DMS114 treated with DMSO at 0.1 percent for 48 hours (cell line): Measurements from ENCODE around the gene HSPB1.
"Not testable (repeated sequence)": the region's sequence is repeated elsewhere in the genome, so short reads cannot be mapped to it uniquely, and the experiment has no call there.

ENCODE experiments used
- DNase-seq: peaks from one replicate; lab custom pipeline; 2025; ENCODE audit not compliant: unreplicated experiment; lab: John Stamatoyannopoulos, UW

Gene HSPB1

GRCh38 chr7:76303202-76304147 lies 1.0 kb downstream of the HSPB1 start:
- DNase-seq: peak; percentile 80

GRCh38 chr7:76304888-76305375 lies 2.5 kb downstream of the HSPB1 start:
- no peak for DNase-seq

GRCh38 chr7:76308874-76309273 lies 6.4 kb downstream of the HSPB1 start:
- DNase-seq: not testable (repeated sequence)

DNA sequence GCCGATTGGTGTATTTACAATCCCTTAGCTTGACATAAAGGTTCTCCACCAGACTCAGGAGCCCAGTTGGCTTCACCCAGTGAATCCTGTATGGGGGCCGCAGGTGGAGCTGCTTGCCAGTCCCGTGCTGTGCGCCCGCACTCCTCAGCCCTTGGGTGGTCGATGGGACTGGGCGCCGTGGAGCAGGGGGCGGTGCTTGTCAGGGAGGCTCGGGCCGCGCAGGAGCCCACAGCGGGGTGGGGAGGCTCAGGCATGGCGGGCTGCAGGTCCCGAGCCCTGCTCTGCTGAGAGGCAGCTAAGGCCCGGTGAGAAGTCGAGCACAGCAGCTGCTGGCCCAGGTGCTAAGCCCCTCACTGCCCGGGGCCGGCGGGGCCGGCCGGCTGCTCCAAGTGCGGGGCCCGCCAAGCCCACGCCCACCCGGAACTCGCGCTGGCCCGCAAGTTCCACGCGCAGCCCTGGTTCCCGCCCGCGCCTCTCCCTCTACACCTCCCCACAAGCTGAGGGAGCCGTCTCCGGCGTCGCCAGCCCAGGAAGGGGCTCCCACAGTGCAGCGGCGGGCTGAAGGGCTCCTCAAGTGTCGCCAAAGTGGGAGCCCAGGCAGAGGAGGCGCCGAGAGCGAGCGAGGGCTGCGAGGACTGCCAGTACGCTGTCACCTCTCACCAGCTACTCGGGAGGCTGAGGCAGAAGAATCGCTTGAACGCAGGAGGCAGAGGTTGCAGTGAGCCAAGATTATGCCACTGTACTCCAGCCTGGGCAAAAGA lies 7.0 kb downstream of the HSPB1 start:
- DNase-seq: not testable (repeated sequence)

- DNase-seq: no peak
Measured at GRCh38 chr7:76310102-76310957, 7.9 kb downstream of the HSPB1 start.

DNA sequence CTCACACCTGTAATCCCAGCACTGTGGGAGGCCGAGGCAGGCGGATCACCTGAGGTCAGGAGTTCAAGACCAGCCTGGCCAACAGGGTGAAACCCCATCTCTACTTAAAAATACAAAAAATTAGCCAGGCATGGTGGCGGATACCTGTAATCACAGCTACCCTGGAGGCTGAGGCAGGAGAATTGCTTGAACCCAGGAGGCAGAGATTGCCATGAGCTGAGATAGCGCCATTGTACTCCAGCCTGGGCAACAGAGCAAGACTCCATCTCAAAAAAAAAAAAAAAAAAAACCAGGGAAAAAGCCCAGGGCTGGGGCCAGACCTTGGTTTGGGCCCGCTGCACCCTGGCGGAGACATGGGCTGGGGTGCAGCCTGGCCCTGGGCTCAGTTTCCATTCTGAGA lies 9.4 kb downstream of the HSPB1 start:
- DNase-seq: not testable (repeated sequence)

DNA sequence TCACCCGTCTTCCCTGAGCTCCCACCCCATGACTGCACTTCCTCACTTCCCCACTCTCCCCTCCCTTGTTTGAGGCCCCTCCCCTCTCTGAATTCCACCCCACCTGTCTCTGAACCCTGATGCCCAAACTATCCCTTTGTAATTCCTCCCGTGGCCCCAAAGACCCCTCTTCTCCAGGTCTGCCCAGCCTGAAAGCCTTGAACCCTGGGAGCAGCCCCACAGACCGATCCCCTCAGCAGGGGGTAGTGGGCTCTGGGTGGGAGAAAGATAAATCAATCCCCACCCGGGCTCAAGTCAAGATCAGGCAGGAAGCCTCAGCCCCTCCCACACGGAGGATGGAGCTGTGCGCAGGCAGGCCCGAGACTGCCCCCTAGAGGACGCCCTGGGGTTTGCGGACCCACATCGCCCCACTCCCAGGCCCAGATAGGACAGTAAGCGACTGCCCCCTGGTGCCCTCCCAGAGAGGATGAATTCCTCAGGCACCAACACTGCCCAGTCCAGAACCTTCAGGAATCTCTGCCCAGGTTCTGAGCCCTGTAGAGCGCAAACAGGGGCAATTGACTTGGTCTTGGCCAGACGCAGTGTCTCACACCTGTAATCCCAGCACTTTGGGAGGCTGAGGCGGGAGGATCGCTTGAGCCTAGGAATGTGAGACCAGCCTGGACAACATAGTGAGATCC lies 11.7 kb downstream of the HSPB1 start:
- peak; percentile 85 for DNase-seq

- not testable (repeated sequence) for DNase-seq
Measured at GRCh38 chr7:76314740-76315139, 12.3 kb downstream of the HSPB1 start.

DNA sequence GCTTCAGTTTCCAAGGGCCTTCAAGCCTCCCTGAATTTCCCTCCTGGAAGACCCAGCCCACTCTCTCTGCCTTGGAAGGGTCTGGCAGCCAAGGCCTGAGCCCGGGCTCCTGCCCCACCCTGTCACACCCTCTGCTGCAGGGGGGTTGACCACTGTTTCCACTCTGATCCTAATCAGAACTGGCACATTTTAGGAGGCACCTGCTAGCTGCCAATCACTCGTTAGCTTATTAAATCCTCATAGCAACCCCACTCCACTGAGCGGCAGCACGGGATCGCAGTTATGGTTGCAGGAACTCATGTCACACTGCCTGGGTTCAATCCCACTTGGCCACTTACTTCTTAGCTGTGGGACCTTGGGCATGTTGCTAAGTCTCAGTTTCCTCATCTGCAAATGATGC lies 12.9 kb downstream of the HSPB1 start:
- DNase-seq: no peak

GRCh38 chr7:76316984-76317781 lies 14.7 kb downstream of the HSPB1 start:
- DNase-seq: no peak

- peak; percentile 92 for DNase-seq
Measured at GRCh38 chr7:76317782-76318487, 15.5 kb downstream of the HSPB1 start.

- peak; percentile 28 for DNase-seq
Measured at GRCh38 chr7:76318488-76319353, 16.2 kb downstream of the HSPB1 start.

DNA sequence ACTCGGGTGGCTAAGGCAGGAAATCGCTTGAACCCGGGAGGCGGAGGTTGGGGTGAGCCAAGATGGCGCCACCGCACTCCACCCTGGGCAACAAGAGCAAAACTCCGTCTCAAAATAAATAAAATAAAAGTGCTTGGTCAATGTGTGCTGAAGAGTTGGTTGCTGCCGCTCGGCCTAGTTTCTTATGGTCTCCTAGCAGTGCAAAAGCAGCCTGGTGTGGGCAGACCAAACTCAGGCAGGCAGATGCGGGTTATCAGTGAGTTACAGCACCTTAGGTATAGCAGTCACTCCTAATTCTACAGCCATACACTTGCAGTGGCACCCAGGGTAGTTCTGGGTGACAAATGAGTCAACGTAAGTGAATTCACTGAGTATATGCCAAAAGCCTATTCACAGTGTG lies 22.6 kb downstream of the HSPB1 start:
- DNase-seq: no peak

- DNase-seq: no peak
Measured at GRCh38 chr7:76325811-76326210, 23.3 kb downstream of the HSPB1 start.

- no peak for DNase-seq
Measured at GRCh38 chr7:76326646-76327233, 24.3 kb downstream of the HSPB1 start.

- no peak for DNase-seq
Measured at GRCh38 chr7:76327610-76328009, 25.1 kb downstream of the HSPB1 start.

DNA sequence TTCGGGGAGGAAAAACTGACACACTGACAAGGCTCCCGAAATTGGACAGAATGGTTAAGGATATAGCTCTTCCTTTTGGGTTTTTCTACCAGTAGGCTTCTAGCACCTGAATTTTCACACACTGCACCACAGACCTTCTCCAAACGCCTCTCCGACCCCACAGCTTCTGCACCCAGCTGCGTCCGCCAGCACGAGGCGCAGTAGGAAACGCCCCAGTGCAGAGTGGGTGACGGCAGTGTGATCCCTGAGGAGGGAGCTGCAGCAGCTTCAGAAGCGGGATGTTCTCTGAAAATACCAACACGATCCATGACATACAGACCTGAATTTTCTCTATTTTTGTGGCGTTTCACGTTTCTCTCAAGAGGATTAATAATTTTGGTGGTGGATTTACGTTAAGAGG lies 25.9 kb downstream of the HSPB1 start:
- no peak for DNase-seq

DNA sequence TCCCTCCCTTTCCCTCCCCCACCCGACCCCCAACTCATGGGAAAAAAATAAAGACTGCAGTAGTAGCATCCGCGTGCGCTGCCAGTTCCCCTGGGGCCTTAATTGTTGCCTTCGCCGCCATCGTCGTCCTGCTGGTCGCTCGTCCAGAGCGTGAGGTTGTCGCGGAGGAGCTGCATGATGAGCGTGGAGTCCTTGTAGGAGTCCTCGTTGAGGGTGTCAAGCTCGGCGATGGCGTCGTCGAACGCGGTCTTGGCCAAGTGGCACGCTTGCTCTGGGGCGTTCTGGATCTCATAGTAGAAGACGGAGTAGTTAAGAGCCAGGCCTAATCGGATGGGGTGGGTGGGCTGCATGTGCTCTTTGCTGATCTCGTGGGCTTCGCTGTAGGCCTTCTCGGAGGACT lies 27.0 kb downstream of the HSPB1 start:
- DNase-seq: no peak
